NCI-H1092 (cell line): ENCODE results near the gene MYLK4.

Source experiments
- DNase-seq: peaks from one replicate; lab custom pipeline; 2025; lab: John Stamatoyannopoulos, UW

Gene MYLK4

GRCh38 chr6:2750832-2751231, at the start of gene MYLK4:
Gene MYLK4, minus strand, starts transcription at chr6:2750922. Its CDS starts 1,628 bp downstream, at chr6:2749294.
- DNase-seq: no peak

GRCh38 chr6:2799936-2800527, 49.3 kb upstream of the MYLK4 start:
- no peak for DNase-seq

DNA sequence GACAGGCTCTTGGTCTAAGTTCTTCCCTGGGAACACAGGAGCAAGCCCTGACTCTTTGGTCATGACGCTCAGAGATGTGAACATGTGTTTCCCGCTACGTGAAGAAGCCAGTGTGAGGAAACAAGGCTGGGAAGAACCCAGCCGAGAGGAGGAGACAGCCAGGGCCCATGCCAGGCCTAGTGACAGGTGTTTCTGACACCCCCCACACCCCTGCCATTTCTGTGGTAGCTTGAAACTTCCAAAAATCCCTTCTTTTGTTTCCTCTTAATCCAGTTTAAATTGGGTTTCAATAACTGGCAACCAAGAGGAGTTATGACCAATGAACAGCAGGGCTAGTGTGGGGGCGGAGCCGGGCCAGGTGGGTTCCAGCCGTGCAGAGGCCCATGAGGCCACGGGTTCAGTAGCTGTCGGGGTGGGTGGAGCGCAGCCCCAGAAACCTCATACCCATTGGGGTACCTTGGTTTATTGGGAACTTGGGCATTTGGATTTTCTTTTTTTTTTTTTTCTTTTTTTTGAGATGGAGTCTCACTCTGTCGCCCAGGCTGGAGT, 47.9 kb upstream of the MYLK4 start:
- DNase-seq: no peak

GRCh38 chr6:2797564-2798031, 46.9 kb upstream of the MYLK4 start:
- DNase-seq: no peak

DNA sequence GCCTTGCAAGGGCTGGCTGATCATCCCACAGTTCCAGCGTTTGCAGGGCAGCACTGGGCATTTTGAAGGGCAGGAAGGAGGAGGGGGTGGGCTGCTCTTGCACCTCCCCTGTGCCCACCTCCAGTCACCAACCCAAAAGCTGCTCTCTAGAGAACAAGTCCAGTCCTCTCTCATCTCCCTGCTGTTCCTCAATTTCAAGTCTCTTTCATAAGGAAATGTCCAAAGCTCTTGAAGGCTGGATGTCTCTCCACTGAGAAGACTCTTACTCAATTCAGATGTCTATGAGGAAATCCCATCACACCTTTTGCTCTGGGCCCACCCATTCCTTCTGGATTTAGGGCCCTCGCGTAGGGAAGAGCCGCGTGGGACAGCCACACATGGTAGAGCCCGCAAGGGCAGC, 46.1 kb upstream of the MYLK4 start:
- DNase-seq: no peak

- no peak for DNase-seq
Measured at GRCh38 chr6:2795956-2796355, 45.2 kb upstream of the MYLK4 start.

DNA sequence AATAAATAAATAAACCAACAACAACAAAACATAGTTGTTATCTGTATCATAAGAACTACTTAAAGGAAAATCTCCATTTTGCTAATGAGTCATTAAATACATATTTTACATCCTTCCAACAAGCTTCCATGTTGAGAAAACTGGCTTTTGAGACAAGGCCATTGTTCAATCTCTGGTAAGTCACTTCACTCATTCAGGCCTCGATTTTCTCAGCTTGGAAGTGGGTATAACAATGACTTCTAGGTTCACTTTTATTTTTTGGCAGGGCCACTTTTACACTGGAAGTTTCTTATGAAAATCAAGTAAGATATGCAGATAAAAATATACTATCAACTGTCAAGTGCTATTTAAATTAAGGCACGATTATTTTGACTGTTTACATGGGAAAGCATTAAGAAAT, 44.4 kb upstream of the MYLK4 start:
- no peak for DNase-seq

DNA sequence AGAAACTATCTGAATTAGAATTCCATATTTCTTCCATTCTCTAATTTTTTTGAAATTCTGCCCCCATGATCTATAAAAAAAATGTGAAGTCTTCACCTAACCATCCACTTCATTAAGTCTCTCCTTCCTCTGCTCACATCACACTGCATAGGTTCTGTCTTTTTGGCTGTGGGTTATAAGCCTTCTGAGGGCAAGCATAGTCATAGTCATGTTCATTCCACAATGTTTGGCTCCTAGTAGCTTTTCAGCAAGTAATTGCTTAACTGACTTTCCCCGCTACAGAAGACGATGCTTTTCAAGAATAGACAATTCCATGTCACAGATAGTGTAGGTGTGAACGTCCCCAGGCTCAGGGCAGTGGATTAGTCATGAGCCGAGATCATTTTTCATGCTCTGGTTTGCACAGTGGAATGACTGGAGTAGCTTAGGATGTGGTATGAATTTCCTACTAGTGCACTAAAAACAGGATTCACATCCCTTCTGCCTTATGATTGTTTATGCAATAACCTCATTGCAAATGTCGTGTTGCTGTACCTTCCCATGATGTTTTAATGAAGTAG, 43.5 kb upstream of the MYLK4 start:
- DNase-seq: no peak

- DNase-seq: no peak
Measured at GRCh38 chr6:2793534-2794151, 42.9 kb upstream of the MYLK4 start.

- no peak for DNase-seq
Measured at GRCh38 chr6:2792330-2793110, 41.8 kb upstream of the MYLK4 start.

DNA sequence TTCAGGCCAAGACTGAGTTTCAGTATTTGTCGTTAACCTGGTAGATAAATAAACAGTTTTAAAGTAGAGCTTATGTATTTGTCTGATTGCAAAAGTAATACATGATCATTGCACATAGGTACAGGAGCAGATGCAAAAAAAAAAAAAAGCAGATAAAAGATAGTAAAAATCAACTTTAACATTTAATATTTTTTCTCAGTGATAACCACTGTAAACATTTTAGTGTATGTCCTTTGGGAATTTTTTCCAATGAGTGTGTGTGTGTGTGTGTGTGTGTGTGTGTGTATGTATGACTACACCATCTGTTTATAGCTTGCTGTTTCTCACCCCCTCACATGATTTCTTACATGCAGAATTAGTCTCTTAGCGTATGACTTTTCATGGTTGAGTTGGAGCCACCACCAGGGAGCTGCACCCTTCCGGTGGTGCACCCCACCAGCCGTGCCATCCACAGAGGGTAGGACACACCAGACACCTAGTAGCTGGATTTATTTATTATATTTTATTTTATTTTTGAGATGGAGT, 40.8 kb upstream of the MYLK4 start:
- DNase-seq: no peak

- DNase-seq: no peak
Measured at GRCh38 chr6:2790588-2791449, 40.1 kb upstream of the MYLK4 start.

DNA sequence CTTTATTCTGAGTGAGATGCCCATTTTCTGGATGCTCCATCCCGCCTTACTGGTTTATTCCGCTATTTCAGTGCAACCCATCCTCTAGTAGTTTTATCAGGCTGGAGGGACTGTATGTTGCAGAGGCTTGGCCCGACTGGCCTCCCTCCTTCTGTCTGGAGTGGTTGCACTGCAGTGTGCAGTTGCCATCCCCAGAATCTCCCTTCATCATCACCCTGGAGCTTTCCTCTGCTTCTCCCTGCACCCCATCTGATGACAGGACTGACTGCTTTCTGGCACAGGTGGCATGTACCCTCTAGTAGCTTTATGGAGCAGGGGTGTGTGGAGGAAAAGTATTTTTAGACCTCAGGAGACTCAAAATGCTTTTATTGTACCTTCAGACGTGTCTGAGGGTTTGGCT, 35.5 kb upstream of the MYLK4 start:
- DNase-seq: no peak

DNA sequence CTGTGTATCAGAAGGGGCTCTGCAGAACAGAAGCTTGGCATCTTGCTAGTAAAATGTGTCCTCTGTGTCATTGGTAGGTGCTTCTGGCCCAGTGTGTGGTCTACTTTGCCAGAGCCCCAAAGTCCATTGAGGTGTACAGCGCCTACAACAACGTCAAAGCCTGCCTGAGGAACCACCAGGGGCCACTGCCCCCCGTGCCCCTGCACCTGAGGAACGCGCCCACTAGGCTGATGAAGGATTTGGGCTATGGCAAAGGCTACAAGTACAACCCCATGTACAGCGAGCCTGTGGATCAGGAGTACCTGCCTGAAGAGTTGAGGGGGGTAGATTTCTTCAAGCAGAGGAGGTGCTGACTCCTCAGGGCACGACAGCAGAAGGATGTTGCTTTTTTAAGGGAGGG, 34.2 kb upstream of the MYLK4 start:
- no peak for DNase-seq

DNA sequence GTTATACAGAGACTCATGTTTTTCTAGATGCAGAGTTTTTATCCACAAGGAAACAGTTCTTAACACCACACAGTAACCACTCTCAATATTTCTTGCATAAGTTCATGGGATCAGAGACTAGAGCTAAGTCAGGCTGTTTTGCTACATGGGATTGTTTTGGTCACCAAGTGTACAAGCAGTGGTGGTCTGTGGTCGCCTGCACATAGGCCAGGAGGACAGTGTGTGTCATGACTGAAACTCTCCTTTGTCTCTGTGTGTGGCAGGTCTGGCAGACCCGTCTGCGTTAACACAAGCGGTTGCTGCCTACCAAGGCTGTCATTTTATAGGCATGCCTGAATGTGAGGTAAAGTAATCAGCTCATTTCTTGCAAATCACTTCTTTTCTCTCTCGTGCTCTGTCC, 33.3 kb upstream of the MYLK4 start:
- DNase-seq: no peak

DNA sequence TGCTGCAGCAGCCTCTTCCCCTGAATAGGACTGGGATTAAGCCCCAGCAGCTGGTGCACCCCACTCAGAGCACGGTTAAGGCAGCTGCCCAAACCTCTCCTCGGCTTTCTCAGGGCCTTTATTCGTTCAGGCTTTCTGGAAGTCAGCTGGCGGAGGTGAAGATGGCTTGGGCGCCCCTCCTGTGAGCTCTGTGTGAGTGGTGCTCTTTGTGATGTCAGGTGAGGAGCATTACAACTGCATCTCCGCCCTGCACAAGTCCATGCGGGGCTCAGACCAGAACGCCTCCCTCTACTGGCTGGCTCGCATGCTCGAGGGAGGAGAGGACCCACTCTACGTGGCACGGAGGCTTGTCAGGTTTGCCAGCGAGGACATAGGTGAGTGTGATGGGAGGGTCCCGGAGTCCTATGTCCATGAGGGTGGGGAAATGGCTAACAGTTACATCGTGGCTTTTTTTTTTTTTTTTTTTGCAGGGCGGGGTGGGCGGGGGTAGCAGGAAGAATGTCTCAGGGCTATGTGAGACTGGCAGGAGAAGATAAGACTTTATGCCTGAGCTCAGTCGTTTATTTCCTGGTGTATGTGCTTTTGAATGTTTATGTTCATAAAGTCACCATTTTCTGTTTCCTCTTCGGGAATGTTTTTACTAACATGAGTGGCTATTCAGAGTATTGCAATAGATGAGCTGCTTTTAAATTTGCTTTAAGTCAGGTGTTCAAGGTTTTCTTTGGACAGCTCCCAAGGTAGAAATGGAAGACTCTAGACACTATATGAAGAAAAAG, 32.7 kb upstream of the MYLK4 start:
- no peak for DNase-seq

DNA sequence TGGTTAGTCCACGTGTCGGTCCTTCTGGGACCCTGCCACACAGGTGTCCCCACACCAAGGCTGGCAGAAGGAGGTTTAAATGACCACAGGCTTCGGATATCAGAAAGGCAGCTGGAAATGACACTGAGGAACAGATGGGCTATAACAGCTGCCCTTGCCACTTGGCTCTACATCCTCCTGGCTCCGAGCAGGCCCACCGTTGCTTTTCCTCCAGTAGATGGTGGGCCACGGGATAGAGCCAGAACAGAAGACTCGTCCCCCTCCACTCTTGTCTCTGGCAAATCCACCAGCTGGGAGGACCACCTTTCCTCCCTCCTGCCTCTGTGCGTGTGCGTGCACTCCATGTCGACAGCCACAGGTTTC, 32.1 kb upstream of the MYLK4 start:
- DNase-seq: no peak

DNA sequence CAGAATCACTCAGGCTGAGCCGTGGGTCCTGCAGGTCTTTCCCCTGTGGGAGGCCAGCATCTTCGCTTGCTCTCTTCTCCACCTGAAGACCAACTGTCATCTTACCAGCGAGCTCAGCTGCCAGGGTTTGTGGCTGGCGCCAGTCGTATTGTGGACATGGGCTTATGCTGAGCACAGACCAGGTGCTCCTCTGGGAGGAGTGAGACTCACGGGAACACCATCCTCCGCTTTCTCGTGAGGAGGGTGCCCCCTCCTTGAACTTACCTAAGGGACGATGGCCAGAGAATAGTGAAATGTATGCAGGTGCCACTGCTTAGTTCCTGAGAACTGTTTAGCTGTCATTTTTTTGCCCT, 31.6 kb upstream of the MYLK4 start:
- DNase-seq: no peak

DNA sequence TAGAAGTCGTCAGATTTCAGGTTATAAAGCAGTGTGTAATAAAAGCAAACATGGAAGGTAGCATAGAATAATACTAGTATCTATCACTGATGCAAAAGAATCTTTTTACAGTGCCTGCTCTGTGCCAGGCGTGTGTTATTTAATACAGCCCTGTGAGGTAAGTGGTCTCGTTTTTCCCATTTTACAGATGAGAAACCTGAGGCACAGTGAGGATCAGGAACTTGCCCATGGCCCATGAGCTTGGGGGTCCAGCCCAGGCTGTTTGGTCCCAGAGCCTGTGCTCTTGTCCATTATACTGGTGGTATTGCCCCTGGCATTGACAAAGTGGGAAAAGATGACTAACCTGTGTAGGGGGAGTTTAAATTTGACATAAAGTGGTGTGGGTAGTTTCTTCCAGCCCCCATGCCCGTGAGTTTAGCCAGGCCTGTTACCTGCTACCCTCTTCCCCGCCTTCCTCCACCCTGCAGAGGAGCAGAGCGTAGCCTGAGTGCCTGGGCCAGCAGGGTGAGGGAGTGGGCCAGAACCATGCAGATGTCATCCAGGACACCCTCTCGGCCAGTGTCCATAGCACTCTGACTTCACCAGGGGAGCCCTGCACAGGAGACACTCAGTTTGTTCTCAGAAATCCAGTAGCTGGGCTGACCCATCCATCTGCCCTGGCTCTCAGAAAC, 31.1 kb upstream of the MYLK4 start:
- DNase-seq: no peak

DNA sequence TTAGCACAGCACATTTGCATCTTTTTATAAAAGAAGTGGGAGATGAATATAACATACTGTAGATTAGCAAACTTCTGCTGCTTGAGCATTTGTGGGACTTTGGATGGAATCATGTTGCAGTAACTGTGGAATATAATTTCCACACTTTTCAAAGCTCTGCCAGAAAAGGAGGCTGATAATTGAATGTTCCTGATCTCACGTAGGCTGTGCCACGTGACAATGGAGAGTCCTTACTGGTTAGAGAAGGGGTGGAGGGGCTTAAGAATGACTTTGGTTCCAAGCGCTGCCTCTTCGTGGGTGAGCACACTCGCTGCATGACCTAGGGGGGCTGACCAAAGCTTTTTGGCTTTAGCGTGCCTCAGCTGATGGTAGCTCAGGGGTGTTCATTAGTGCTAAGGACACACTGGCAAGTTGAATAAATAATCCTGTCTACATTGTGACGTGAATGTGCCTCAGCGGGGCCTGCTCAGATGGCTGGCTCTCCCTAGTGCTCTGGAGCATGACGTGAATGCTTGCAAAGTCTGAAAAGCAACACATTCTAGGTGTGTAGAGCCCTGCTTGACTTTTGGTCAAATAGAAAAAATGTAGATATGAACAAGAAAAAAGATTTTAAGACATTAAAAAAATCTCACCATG, 29.5 kb upstream of the MYLK4 start:
- DNase-seq: no peak
